GM19043 (cell line): ENCODE measurements around the gene G0S2.

ENCODE experiments used
- ATAC-seq: cut with Tn5 transposase; IDR thresholded peaks from one replicate; pipeline ENCODE4 v1.9.1; 2021; ENCODE audit warnings: low read depth; ENCODE audit not compliant: unreplicated experiment

G0S2 gene

GRCh38 chr1:209714338-209714737, 39.1 kb downstream of the G0S2 start:
- no peak for ATAC-seq

GRCh38 chr1:209715314-209715713, 40.1 kb downstream of the G0S2 start:
- ATAC-seq, result no peak

GRCh38 chr1:209717818-209718217, 42.6 kb downstream of the G0S2 start:
- no peak for ATAC-seq

GRCh38 chr1:209720326-209720725, 45.1 kb downstream of the G0S2 start:
- ATAC-seq, result no peak

GRCh38 chr1:209720826-209721225, 45.6 kb downstream of the G0S2 start:
- no peak for ATAC-seq

- ATAC-seq, result no peak
Observed at GRCh38 chr1:209721323-209721722, 46.1 kb downstream of the G0S2 start.

- no peak for ATAC-seq
Observed at GRCh38 chr1:209723265-209723664, 48.1 kb downstream of the G0S2 start.

GRCh38 chr1:209723756-209724693, 48.8 kb downstream of the G0S2 start:
- ATAC-seq, result no peak
